ENCODE measurements around the gene PLXNA3. TPM values are rescaled to one million over a fixed set of nuclear protein-coding genes. Genes with fewer than 3 reads are reported as not detected.

Gene PLXNA3
- total RNA-seq, 4 donors from 2014 or later: 5.6 to 17.9 (median 11.6) TPM

GRCh38 chrX:154436374-154436982, 21.6 kb upstream of the PLXNA3 start:
- TF ChIP-seq, protein P1, sequence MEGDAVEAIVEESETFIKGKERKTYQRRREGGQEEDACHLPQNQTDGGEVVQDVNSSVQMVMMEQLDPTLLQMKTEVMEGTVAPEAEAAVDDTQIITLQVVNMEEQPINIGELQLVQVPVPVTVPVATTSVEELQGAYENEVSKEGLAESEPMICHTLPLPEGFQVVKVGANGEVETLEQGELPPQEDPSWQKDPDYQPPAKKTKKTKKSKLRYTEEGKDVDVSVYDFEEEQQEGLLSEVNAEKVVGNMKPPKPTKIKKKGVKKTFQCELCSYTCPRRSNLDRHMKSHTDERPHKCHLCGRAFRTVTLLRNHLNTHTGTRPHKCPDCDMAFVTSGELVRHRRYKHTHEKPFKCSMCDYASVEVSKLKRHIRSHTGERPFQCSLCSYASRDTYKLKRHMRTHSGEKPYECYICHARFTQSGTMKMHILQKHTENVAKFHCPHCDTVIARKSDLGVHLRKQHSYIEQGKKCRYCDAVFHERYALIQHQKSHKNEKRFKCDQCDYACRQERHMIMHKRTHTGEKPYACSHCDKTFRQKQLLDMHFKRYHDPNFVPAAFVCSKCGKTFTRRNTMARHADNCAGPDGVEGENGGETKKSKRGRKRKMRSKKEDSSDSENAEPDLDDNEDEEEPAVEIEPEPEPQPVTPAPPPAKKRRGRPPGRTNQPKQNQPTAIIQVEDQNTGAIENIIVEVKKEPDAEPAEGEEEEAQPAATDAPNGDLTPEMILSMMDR (IDR thresholded peaks at IDR 0.05; ENCODE audit: low read depth): no peak

- TF ChIP-seq, protein P1 (IDR thresholded peaks at IDR 0.05; ENCODE audit: low read depth): no peak
These were observed 20.9 kb upstream of the PLXNA3 start, which contains the start of gene GDI1 for GRCh38 chrX:154436983-154437752. Gene GDI1 (plus strand): TSS chrX:154437154. CDS start chrX:154437255, 101 bp downstream.

- TF ChIP-seq, protein P1 (IDR thresholded peaks at IDR 0.05; ENCODE audit: low read depth): no peak
These were observed 19.8 kb upstream of the PLXNA3 start for GRCh38 chrX:154437971-154438893.

DNA sequence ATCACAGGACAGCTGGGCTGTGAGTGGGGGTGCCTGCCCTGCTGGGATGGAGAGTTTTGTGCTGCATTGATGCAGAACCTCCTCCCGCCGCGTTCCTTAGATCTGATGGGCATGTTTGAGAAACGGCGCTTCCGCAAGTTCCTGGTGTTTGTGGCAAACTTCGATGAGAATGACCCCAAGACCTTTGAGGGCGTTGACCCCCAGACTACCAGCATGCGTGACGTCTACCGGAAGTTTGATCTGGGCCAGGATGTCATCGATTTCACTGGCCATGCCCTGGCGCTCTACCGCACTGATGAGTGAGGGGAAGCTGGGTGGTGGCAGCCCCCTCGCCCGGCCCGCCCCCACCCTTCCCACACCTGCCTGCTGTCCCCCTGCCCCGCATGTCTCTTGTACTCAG, 18.2 kb upstream of the PLXNA3 start:
- TF ChIP-seq, protein P1 (IDR thresholded peaks at IDR 0.05; ENCODE audit: low read depth): no peak

DNA sequence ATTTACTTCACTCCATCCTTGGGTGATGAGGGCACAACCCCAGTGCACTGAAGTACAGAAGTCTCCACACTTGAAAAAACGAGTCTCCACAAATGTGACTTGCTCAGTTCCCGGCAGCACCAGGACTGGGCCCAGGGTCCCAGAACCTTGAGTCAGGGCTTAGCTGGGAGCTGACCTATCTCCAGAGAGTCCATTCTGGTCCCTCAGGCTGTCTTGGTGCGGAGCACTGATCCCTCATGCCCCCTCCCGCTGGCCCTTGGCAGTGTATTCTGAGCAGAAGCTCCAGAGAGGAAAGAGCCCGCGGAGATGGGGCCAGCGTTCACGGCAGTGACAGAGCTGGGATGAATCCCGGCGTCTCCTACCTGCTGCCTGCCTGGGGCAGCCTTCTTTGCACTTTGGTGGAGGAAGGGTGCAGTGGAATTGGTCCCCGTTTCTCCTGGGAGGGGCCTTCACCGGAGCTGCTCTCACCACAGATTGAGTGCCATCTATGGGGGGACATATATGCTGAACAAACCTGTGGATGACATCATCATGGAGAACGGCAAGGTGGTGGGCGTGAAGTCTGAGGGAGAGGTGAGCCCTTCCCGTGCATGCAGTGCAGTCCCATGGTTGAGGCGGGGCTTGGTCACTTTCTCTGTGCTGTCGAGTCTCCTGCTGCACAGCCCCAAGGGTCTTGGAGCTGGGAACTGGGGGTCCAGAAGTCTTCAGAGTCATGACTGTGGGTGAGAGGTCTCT, 17.3 kb upstream of the PLXNA3 start:
- TF ChIP-seq, protein P1 (IDR thresholded peaks at IDR 0.05; ENCODE audit: low read depth): no peak

DNA sequence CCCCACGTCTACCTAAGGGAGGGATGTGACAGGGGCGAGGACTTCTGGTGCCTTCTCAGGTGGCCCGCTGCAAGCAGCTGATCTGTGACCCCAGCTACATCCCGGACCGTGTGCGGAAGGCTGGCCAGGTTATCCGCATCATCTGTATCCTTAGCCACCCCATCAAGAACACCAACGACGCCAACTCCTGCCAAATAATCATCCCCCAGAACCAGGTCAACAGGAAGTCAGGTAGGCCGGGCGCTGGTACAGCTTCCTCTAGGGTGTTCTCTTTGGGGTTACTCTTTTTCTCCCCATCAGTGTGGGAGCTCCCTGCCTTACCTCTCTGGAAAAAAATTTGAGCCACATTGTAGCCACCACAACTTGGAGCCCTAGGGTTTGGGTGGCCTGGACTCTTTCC, 16.5 kb upstream of the PLXNA3 start:
- TF ChIP-seq, protein P1 (IDR thresholded peaks at IDR 0.05; ENCODE audit: low read depth): no peak
